Measurements from ENCODE around the gene DSG4. TPM values are rescaled to one million over a fixed set of nuclear protein-coding genes. Genes with fewer than 3 reads are reported as not detected.

DSG4 gene
- total RNA-seq, 1 donor from 2014 or later = not detected

DNA sequence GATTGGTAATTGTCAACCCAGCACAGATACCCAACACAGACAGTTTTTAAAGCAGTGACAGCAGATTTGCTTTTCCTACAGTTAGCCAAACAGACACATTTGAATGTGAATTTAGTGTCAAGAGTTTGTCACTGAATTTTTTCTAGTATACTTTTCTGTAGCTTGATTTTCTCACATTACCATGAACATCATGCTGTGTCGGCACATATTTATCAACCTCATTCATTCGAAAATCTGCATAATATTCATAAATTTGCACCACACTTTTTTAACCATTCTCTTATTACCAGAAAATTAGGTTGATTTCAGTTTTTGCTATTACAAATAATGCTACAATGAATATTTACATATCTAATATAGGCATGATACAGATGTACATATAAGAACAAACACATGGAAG lies 43.9 kb downstream of the DSG4 start:
- H3K9me3 Mint-ChIP-seq = no peaks in the 10 kb centered on the region
- DNase-seq = no peak
- H3K4me3 Mint-ChIP-seq = no peak overlapping the region
- H3K36me3 Mint-ChIP-seq (ENCODE audit: low read depth) = no peaks in the 10 kb centered on the region
- no peak overlapping the region for H3K27ac Mint-ChIP-seq
- no peaks in the 10 kb centered on the region for H3K4me1 Mint-ChIP-seq
- intact Hi-C loops (cut with micrococcal nuclease) = no loop called here
- H3K27me3 Mint-ChIP-seq = no peaks in the 10 kb centered on the region

DNA sequence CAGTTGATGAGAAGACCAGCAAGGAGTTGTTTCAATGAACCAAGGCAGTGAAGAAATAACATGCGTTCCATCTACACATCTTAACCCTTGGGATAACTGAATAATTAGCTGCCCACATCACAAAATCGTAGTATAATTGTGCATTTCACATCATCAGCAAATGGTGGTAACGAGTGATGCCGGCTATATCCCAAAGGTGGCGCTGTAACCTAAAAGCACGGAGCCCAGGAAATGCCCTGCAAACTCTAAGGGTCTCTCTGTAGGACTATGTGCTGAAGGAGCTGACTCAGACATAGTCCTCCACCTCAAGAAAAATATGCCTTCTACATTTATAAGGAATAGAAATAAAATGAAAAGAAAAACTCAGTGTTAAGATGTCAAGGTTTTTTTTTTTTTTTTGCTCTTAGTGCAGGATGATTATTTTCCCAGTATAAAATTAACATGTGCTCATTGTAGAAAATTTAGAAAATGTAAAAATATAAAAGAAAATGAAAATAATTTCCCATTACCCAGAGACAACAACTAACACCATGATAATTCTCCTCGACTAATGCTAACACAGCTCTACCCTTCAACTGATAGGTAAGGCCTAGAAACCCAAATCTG lies 47.9 kb downstream of the DSG4 start:
- Mint-ChIP-seq H3K27ac (no peak overlapping the region), H3K4me1 (no peaks in the 10 kb centered on the region), H3K4me3 (no peak overlapping the region), H3K36me3 (ENCODE audit: low read depth) (no peaks in the 10 kb centered on the region), H3K9me3 (no peaks in the 10 kb centered on the region), H3K27me3 (no peaks in the 10 kb centered on the region)
- DNase-seq = no peak
- intact Hi-C loops (cut with micrococcal nuclease) = no loop called here

DNA sequence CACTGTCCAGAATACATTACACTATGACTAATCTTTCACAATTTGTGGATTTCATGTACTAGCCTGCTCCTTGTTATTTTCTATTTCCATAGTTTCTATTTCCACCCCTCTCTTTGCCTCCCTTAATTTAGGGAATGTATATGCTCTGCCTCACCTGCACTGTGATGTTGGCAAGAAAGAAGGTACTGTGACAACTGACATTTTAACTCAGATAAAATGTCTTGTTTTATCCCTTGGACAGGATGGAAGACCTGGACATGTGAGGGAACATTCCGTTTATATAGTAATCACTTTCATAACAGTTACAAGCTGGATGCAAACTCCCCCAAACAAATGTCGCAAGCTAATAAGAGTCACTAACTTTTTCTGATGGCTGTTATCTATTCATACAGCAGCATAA lies 49.4 kb downstream of the DSG4 start:
- no peak for DNase-seq
- H3K27me3 Mint-ChIP-seq = no peaks in the 10 kb centered on the region
- intact Hi-C loops (cut with micrococcal nuclease) = no loop called here
- no peaks in the 10 kb centered on the region for H3K36me3 Mint-ChIP-seq (ENCODE audit: low read depth)
- no peaks in the 10 kb centered on the region for H3K4me1 Mint-ChIP-seq
- no peaks in the 10 kb centered on the region for H3K9me3 Mint-ChIP-seq
- H3K27ac Mint-ChIP-seq = no peak overlapping the region
- no peak overlapping the region for H3K4me3 Mint-ChIP-seq

DNA sequence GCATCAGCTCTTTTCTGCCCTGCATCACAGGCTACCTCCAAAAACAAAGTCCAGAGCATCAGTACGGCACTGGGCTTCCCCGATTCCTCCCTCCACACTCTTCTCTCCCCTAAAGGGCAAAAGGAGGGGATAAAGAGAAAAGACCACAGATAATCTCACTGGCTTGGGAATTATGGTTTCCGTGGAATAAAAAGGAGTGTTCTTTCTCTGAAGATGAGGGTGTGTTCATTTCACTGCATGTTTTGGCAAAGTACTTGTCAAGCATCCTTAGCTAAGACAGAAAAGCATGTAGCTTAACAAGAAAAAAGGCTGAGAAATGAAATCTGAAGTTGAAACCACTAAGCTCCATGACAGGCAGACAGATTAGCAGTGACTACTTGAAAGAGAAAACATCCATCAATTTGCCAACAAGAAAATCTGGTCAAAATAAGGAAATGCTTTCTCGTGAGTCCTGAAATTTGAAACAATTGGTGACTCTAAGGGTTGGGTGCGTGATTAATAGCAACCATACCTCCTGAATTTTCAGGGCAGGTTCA lies 50.4 kb downstream of the DSG4 start:
- Mint-ChIP-seq H3K4me1 (no peaks in the 10 kb centered on the region), H3K36me3 (ENCODE audit: low read depth) (no peaks in the 10 kb centered on the region), H3K27me3 (no peaks in the 10 kb centered on the region), H3K9me3 (no peaks in the 10 kb centered on the region), H3K4me3 (no peak overlapping the region), H3K27ac (no peak overlapping the region)
- no peak for DNase-seq
- intact Hi-C loops (cut with micrococcal nuclease) = no loop called here

DNA sequence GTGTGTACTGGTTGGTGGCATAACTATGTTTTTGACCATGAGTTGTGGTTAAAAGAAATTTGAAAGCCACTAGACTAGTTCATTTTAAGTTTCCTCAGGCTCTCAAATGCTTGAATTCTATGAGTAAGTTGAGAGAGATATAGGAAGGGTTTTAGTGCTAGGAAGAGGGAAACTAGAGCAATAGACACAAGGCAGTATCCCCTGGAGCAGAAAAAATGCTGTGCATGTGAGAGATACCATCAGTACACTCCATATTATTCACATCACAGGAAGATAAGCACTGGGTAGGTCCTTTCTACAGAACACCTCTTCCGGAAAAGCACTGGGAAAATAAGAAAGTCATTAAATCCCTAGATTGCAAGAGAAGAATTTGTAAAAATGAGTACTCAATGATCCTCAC lies 51.6 kb downstream of the DSG4 start:
- no peak overlapping the region for H3K27ac Mint-ChIP-seq
- no peak overlapping the region for H3K4me3 Mint-ChIP-seq
- H3K36me3 Mint-ChIP-seq (ENCODE audit: low read depth) = no peaks in the 10 kb centered on the region
- intact Hi-C loops (cut with micrococcal nuclease) = no loop called here
- no peaks in the 10 kb centered on the region for H3K9me3 Mint-ChIP-seq
- H3K27me3 Mint-ChIP-seq = no peaks in the 10 kb centered on the region
- DNase-seq = no peak
- H3K4me1 Mint-ChIP-seq = no peaks in the 10 kb centered on the region

DNA sequence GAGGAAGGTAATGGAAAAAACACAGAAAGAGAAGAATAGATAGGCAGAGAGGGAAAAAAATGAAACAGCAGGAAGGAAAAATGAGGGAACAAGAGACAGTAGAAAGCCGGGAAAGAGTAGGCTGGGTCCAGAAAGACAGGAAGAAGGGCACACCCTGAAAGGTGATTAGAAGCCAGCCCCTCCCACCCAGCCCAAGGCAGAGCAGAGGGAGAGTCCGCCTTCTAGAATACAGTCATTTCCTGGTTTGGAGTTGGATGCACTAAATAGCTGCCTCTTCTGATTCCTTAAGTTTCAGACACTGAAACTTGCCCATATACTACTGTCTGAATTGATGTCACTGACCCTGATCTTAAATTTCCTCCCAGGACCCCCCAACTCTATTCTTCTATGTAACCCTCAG lies 53.0 kb downstream of the DSG4 start:
- H3K27me3 Mint-ChIP-seq = no peaks in the 10 kb centered on the region
- no peaks in the 10 kb centered on the region for H3K4me1 Mint-ChIP-seq
- no peak overlapping the region for H3K27ac Mint-ChIP-seq
- intact Hi-C loops (cut with micrococcal nuclease) = no loop called here
- H3K36me3 Mint-ChIP-seq (ENCODE audit: low read depth) = no peaks in the 10 kb centered on the region
- H3K4me3 Mint-ChIP-seq = no peak overlapping the region
- H3K9me3 Mint-ChIP-seq = no peaks in the 10 kb centered on the region
- DNase-seq = no peak

DNA sequence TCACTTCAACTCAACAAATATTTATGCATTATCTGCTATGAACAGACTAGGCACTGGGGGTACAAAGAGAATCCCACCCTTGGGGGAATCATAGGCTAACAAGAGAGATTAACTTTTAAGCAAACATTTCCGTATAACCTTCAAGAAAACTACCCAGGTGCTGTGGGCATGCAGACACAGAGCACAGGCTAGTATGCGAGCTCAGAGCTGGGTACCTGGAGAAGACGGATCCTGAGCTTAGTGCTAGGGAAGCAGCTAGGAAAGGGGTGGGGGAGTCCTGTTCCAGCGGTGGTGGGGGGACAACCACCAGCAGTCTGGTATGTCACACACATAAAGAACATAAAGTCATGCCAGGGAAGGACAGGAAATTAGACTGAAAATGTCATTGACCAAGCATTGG lies 53.5 kb downstream of the DSG4 start:
- no peak for DNase-seq
- intact Hi-C loops (cut with micrococcal nuclease) = no loop called here
- Mint-ChIP-seq H3K27me3 (no peaks in the 10 kb centered on the region), H3K4me1 (no peaks in the 10 kb centered on the region), H3K27ac (no peak overlapping the region), H3K36me3 (ENCODE audit: low read depth) (no peaks in the 10 kb centered on the region), H3K4me3 (no peak overlapping the region), H3K9me3 (no peaks in the 10 kb centered on the region)

DNA sequence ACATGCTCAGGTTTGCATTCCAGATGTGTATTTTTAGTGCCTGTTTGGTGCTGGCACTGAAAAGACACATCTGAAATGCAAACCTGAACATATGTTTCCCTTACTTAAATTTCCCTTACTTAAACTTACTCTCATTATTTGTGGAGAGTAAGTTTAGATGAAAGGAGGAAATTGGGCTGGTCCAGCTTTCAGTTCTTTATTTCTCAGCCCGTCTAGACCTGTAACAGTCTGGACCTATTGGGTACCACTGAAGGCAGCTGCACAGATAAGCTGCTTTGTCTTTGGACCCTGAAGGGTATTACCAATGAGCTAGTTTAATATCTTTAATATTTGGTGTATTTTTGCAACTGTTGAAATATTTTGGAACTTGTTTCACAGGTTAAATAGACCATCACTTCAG lies 54.0 kb downstream of the DSG4 start:
- no peaks in the 10 kb centered on the region for H3K36me3 Mint-ChIP-seq (ENCODE audit: low read depth)
- intact Hi-C loops (cut with micrococcal nuclease) = no loop called here
- no peak overlapping the region for H3K27ac Mint-ChIP-seq
- DNase-seq = no peak
- no peak overlapping the region for H3K4me3 Mint-ChIP-seq
- no peaks in the 10 kb centered on the region for H3K9me3 Mint-ChIP-seq
- H3K27me3 Mint-ChIP-seq = no peaks in the 10 kb centered on the region
- H3K4me1 Mint-ChIP-seq = no peaks in the 10 kb centered on the region

DNA sequence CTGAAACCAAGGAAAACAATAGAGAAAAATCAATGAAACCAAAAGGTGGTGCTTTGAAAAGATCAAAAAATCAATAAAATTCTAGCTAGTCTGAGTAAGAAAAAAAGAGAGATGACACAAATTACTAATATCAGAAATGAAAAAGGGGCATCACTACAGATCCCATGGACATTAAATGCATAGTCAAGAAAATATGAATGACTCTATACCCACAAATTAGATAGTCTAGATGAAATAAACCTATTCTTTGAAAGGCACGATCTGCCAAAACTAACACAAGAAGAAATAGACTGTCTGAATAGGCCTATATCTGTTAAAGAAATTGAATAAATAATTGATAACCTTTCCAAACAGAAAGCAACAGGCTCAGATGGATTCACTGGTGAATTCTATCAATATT lies 55.7 kb downstream of the DSG4 start:
- no peak for DNase-seq
- no peaks in the 10 kb centered on the region for H3K4me1 Mint-ChIP-seq
- no peaks in the 10 kb centered on the region for H3K9me3 Mint-ChIP-seq
- H3K4me3 Mint-ChIP-seq = no peak overlapping the region
- H3K27me3 Mint-ChIP-seq = no peaks in the 10 kb centered on the region
- no peaks in the 10 kb centered on the region for H3K36me3 Mint-ChIP-seq (ENCODE audit: low read depth)
- no peak overlapping the region for H3K27ac Mint-ChIP-seq
- intact Hi-C loops (cut with micrococcal nuclease) = no loop called here

DNA sequence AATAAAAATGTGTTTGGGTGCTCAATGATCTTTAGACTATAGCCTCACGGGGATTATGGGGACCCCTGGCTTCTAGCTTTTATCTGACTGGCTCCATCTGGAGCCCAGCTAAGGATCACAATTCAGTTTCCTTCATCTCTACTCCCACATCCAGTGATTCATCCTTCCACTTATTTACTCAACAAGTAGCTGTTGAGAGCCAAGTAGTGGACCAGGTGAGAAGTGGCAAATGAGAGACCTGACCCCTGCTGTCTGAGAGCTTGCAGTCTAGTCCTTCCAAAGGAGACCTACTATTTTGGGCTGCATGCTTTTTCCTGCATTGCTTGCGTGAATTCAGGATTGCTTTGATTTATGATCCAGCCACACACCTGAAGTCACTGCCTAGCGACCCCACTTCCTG lies 60.2 kb downstream of the DSG4 start:
- DNase-seq = no peak
- no peaks in the 10 kb centered on the region for H3K9me3 Mint-ChIP-seq
- no peaks in the 10 kb centered on the region for H3K27me3 Mint-ChIP-seq
- H3K4me3 Mint-ChIP-seq = no peak overlapping the region
- H3K27ac Mint-ChIP-seq = no peak overlapping the region
- intact Hi-C loops (cut with micrococcal nuclease) = no loop called here
- H3K4me1 Mint-ChIP-seq = no peaks in the 10 kb centered on the region
- H3K36me3 Mint-ChIP-seq (ENCODE audit: low read depth) = no peaks in the 10 kb centered on the region

DNA sequence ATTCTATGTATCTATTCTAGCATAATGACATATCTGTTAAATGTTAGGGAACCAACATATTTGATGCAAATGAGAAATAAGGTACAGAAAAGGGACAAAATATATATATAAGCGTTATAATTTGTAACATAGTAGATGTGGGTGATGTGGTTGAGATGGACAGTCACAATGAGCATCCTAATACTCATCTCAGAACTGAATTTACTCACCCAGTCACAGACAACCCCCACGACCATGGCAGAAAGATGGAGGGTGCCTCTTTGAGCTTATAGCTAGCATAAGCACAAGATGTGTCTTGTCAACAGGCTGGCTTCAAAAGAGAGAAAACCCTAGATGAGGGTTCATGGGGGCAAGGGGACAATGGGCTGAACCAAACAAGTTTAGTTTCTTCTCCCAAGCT lies 61.8 kb downstream of the DSG4 start:
- intact Hi-C loops (cut with micrococcal nuclease) = no loop called here
- Mint-ChIP-seq H3K36me3 (ENCODE audit: low read depth) (no peaks in the 10 kb centered on the region), H3K9me3 (no peaks in the 10 kb centered on the region)

DNA sequence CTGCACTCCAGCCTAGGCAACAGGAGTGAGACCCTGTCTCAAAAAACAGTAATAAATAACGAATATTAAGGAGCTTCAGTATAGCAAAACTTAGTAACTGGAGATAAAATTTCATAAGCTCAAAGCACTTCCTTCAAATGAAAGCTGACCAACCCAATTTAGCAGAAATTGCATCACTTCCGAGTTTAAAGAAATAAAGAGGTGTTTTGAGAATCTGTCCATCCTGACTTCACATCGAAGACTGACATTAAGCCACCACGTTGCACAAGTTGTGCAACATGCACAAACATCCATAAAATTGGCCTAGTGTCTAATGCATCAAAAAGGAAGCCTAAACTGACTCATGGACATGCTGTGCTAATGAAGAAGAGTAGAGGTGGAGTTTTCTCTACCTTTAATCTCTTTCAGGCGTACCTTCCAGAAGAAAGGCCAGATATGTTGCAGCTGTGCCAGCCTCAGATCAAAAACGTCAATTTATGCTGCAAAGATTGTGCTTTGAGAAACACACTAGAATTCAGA lies 63.3 kb downstream of the DSG4 start:
- intact Hi-C loops (cut with micrococcal nuclease) = no loop called here
- Mint-ChIP-seq H3K4me3 (no peak overlapping the region), H3K4me1 (no peaks in the 10 kb centered on the region), H3K9me3 (no peaks in the 10 kb centered on the region), H3K27ac (no peak overlapping the region), H3K27me3 (no peaks in the 10 kb centered on the region), H3K36me3 (ENCODE audit: low read depth) (no peaks in the 10 kb centered on the region)
- DNase-seq = no peak

More for the DNA sequence above, 61.8 kb downstream of the DSG4 start:
- H3K27ac Mint-ChIP-seq = no peak overlapping the region
- DNase-seq = no peak
- no peaks in the 10 kb centered on the region for H3K27me3 Mint-ChIP-seq
- H3K4me3 Mint-ChIP-seq = no peak overlapping the region
- H3K4me1 Mint-ChIP-seq = no peaks in the 10 kb centered on the region

DNA sequence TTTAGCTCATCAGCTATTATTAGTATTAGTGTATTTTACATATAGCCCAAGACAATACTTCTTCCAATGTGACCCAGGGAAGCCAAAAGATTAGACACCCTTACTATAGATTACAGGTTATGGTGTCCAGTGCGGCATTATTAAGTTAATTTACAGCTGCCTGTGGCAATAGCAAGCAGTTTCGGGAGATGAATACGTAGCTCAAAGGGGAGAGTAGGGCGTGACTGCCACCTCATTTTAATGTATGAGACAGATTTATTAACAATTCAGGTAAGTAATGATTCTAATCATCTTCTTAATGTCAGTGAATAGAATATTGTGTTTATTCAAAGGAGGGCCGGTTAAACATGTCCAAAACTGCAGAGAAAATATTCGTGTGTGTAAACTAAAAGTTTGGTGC lies 64.2 kb downstream of the DSG4 start:
- no peak overlapping the region for H3K27ac Mint-ChIP-seq
- H3K9me3 Mint-ChIP-seq = no peaks in the 10 kb centered on the region
- no peak overlapping the region for H3K4me3 Mint-ChIP-seq
- intact Hi-C loops (cut with micrococcal nuclease) = no loop called here
- no peak for DNase-seq
- H3K4me1 Mint-ChIP-seq = no peaks in the 10 kb centered on the region
- no peaks in the 10 kb centered on the region for H3K27me3 Mint-ChIP-seq
- no peaks in the 10 kb centered on the region for H3K36me3 Mint-ChIP-seq (ENCODE audit: low read depth)

DNA sequence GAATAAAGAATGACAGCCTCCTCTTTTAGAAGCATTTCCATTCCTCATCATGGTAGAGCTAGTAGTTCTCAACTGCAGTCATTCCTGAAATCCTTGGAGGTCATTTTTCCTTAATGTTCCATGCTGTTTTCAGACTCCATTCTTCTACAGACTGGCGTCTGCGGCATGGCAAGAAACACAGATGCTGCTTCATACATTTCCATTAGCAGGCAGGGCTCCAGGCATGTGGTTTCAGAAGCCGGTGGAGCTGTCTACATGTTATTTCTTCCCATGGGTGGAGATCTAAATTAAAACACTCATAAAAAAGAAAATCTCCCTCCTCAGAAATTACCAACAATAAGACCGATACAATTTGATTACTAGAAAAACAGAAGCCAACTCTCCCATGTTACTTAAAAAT lies 64.9 kb downstream of the DSG4 start:
- intact Hi-C loops (cut with micrococcal nuclease) = no loop called here
- H3K9me3 Mint-ChIP-seq = no peaks in the 10 kb centered on the region
- H3K27ac Mint-ChIP-seq = no peak overlapping the region
- H3K27me3 Mint-ChIP-seq = no peaks in the 10 kb centered on the region
- H3K36me3 Mint-ChIP-seq (ENCODE audit: low read depth) = no peaks in the 10 kb centered on the region
- no peaks in the 10 kb centered on the region for H3K4me1 Mint-ChIP-seq
- DNase-seq = no peak
- H3K4me3 Mint-ChIP-seq = no peak overlapping the region

DNA sequence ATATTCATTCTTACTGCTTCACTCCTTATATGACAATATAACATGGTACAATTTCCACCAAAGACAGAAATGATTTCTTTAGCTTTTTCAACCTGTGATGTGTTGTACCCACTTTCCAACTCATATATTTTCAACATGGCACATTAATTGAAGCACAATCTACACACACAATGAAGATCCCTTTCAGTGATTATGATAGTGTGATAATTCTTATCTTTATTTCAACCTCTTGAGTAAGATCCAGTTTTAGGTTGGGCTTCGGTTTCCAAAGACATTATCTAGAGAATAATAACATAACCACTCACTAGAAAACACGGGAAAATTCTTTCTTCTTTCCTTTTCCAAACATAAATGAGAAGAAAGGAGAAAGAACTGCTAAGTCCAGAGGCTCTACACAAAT lies 67.6 kb downstream of the DSG4 start:
- Mint-ChIP-seq H3K27ac (no peak overlapping the region), H3K27me3 (no peaks in the 10 kb centered on the region), H3K4me3 (no peak overlapping the region), H3K9me3 (no peaks in the 10 kb centered on the region), H3K36me3 (ENCODE audit: low read depth) (no peaks in the 10 kb centered on the region), H3K4me1 (no peaks in the 10 kb centered on the region)
- intact Hi-C loops (cut with micrococcal nuclease) = no loop called here
- no peak for DNase-seq

Data from activated CD4-positive, alpha-beta T cell treated with anti-CD3 and anti-CD28 coated beads, Interleukin-2, amount 10 ng/mL, durations not matched to agents 24 days and 14 days (primary cell).